ENCODE measurements around the gene FBXL13.

DNA sequence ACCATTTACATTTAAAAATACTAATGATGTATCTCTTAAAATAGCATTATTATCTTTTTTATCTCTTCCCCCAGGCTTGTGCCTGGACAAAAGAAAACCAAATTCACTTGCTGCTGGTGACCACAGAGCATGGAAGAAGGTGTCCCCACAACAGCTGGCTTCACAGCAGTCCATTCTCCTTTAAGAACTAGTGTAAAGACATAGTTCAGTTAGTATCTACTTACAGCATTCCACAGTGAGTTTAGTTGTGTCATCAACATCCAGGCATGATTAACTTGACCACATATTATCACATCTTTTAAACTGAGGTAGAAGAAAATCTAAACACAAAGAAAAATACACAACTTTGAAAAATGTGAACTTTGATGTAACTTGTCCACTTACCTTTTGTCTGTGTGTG, 106.8 kb downstream of the FBXL13 start:
- TF ChIP-seq RFX5 (IDR thresholded peaks at IDR 0.05; ENCODE audit: low read length): no peak
- no peak for TF ChIP-seq CTCF (IDR thresholded peaks at IDR 0.05)
- no peak for TF ChIP-seq FOXJ3 (CRISPR knock-in tag; IDR thresholded peaks at IDR 0.05)
- no peak for TF ChIP-seq RAD21 (IDR thresholded peaks at IDR 0.05; ENCODE audit: low read length)
- TF ChIP-seq POLR2AphosphoS5 (IDR thresholded peaks at IDR 0.05; ENCODE audit: low read depth, low read length): no peak
- no peak for TF ChIP-seq GABPA (IDR thresholded peaks at IDR 0.05; ENCODE audit: low read depth)
- TF ChIP-seq SIN3A (IDR thresholded peaks at IDR 0.05; ENCODE audit: borderline replicate concordance, low read depth, low read length): no peak
- no peak for TF ChIP-seq EZH2phosphoT487 (IDR thresholded peaks at IDR 0.05; ENCODE audit: borderline replicate concordance, low read depth)
- TF ChIP-seq MAX (IDR thresholded peaks at IDR 0.05; ENCODE audit: low read depth): no peak
- TF ChIP-seq GATA2 (CRISPR knock-in tag; IDR thresholded peaks at IDR 0.05): no peak
- TF ChIP-seq CHD2 (IDR thresholded peaks at IDR 0.05; ENCODE audit: low read length, partially characterized antibody): no peak
- TF ChIP-seq, protein P1, sequence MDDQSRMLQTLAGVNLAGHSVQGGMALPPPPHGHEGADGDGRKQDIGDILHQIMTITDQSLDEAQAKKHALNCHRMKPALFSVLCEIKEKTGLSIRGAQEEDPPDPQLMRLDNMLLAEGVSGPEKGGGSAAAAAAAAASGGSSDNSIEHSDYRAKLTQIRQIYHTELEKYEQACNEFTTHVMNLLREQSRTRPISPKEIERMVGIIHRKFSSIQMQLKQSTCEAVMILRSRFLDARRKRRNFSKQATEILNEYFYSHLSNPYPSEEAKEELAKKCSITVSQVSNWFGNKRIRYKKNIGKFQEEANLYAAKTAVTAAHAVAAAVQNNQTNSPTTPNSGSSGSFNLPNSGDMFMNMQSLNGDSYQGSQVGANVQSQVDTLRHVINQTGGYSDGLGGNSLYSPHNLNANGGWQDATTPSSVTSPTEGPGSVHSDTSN (IDR thresholded peaks at IDR 0.05): no peak
- no peak for TF ChIP-seq RXRA (IDR thresholded peaks at IDR 0.05; ENCODE audit: borderline replicate concordance, low read depth)
- TF ChIP-seq SMC3 (IDR thresholded peaks at IDR 0.05; ENCODE audit: low read depth, low read length): no peak
